HG03039 (cell line): Measurements from ENCODE around the gene TRH.
"Not testable (repeated sequence)": the region's sequence is repeated elsewhere in the genome, so short reads cannot be mapped to it uniquely, and the experiment has no call there.

Source experiments
- ATAC-seq: cut with Tn5 transposase; IDR thresholded peaks from one replicate; pipeline ENCODE4 v1.9.1; 2021; ENCODE audit warnings: mild to moderate bottlenecking, moderate library complexity; ENCODE audit not compliant: unreplicated experiment

TRH gene

GRCh38 chr3:129962600-129962999 is 11.9 kb upstream of the TRH start:
- no peak for ATAC-seq

GRCh38 chr3:129965937-129966336 is 8.6 kb upstream of the TRH start:
- no peak for ATAC-seq

GRCh38 chr3:129966876-129967275 is 7.6 kb upstream of the TRH start:
- ATAC-seq, result no peak

GRCh38 chr3:129967761-129968160 is 6.8 kb upstream of the TRH start:
- ATAC-seq, result no peak

GRCh38 chr3:129971351-129972052 is 3.0 kb upstream of the TRH start:
- ATAC-seq, result no peak

GRCh38 chr3:129972301-129972700 is 2.2 kb upstream of the TRH start:
- ATAC-seq, result no peak

GRCh38 chr3:129973853-129974563 is 512 bp upstream of the TRH start:
- ATAC-seq, result no peak

- ATAC-seq, result no peak
Measured at GRCh38 chr3:129974833-129975704, 549 bp downstream of the TRH start.

GRCh38 chr3:129975705-129976048 is 1.2 kb downstream of the TRH start:
- no peak for ATAC-seq

GRCh38 chr3:129976286-129976685 is 1.8 kb downstream of the TRH start:
- no peak for ATAC-seq

- no peak for ATAC-seq
Measured at GRCh38 chr3:129978123-129978522, 3.6 kb downstream of the TRH start.

- no peak for ATAC-seq
Measured at GRCh38 chr3:129979905-129980304, 5.4 kb downstream of the TRH start.

GRCh38 chr3:129983561-129983960 is 9.0 kb downstream of the TRH start:
- ATAC-seq, result no peak

- ATAC-seq, result no peak
Measured at GRCh38 chr3:129984125-129984524, 9.6 kb downstream of the TRH start.

GRCh38 chr3:129985113-129985512 is 10.6 kb downstream of the TRH start:
- no peak for ATAC-seq

GRCh38 chr3:129988429-129988828 is 13.9 kb downstream of the TRH start:
- no peak for ATAC-seq

GRCh38 chr3:129989414-129989813 is 14.9 kb downstream of the TRH start:
- no peak for ATAC-seq

GRCh38 chr3:129992781-129993180 is 18.3 kb downstream of the TRH start:
- ATAC-seq, result no peak

- no peak for ATAC-seq
Measured at GRCh38 chr3:129994883-129995559, 20.5 kb downstream of the TRH start.

- no peak for ATAC-seq
Measured at GRCh38 chr3:129996073-129996472, 21.6 kb downstream of the TRH start.

- not testable (repeated sequence) for ATAC-seq
Measured at GRCh38 chr3:129999176-129999575, 24.7 kb downstream of the TRH start.
